Glutamatergic neuron (in vitro differentiated cells): Measurements from ENCODE around the gene MAPKBP1. TPM values are rescaled to one million over a fixed set of nuclear protein-coding genes. Genes with fewer than 3 reads are reported as not detected.

Experiments
- DNase-seq: peaks from one replicate; pipeline ENCODE4 v3.0.0; 2022
- H3K27ac Mint-ChIP-seq: one replicate; pipeline ENCODE4 v1.8.0; 2020; ENCODE audit warnings: mild to moderate bottlenecking, mixed read lengths, inconsistent platforms; ENCODE audit not compliant: unreplicated experiment
- H3K27me3 Mint-ChIP-seq: one replicate; pipeline ENCODE4 v1.8.0; 2020; ENCODE audit warnings: mild to moderate bottlenecking, moderate library complexity, mixed read lengths, inconsistent platforms; ENCODE audit not compliant: unreplicated experiment
- H3K36me3 Mint-ChIP-seq: one replicate; pipeline ENCODE4 v1.8.0; 2020; ENCODE audit warnings: mild to moderate bottlenecking, mixed read lengths, inconsistent platforms; ENCODE audit not compliant: unreplicated experiment
- H3K4me1 Mint-ChIP-seq: one replicate; pipeline ENCODE4 v1.8.0; 2020; ENCODE audit warnings: mild to moderate bottlenecking, low read depth, mixed read lengths, inconsistent platforms; ENCODE audit not compliant: unreplicated experiment
- H3K4me3 Mint-ChIP-seq: one replicate; pipeline ENCODE4 v1.8.0; 2020; ENCODE audit warnings: mild to moderate bottlenecking, mixed read lengths, inconsistent platforms; ENCODE audit not compliant: unreplicated experiment
- H3K9me3 Mint-ChIP-seq: one replicate; pipeline ENCODE4 v1.8.0; 2020; ENCODE audit warnings: mild to moderate bottlenecking, moderate library complexity, mixed read lengths, inconsistent platforms; ENCODE audit not compliant: unreplicated experiment
- CTCF ChIP-seq: fragments of 200-600 bp; sonication (generic); IDR thresholded peaks from one replicate; pipeline ENCODE4 v1.5.0; 2021; ENCODE audit not compliant: partially characterized antibody, unreplicated experiment
- total RNA-seq: library from RNA; stranded (reverse); fragmentation: NEBNext Ultra II Directional; extraction: Animal tissue kit (Norgen Biotek cat#: 25700); gene quantifications from one replicate; pipeline ENCODE4 v1.2.1, GENCODE V29; 2021; ENCODE audit not compliant: unreplicated experiment

The MAPKBP1 gene
- total RNA-seq, 1 donor from 2014 or later = 45.7 TPM

- H3K36me3 Mint-ChIP-seq = peaks cover 5% of the 10 kb centered on the region
- peaks cover 2% of the 10 kb centered on the region for H3K9me3 Mint-ChIP-seq
- H3K4me3 Mint-ChIP-seq = no peak overlapping the region
- no peak overlapping the region for H3K27ac Mint-ChIP-seq
- no peaks in the 10 kb centered on the region for H3K4me1 Mint-ChIP-seq
- no peak for TF ChIP-seq CTCF
- H3K27me3 Mint-ChIP-seq = peaks cover 6% of the 10 kb centered on the region
- DNase-seq = no peak
These were observed 95.7 kb downstream of the MAPKBP1 start for GRCh38 chr15:41869770-41870688.

GRCh38 chr15:41870689-41871081 lies 96.4 kb downstream of the MAPKBP1 start:
- H3K27me3 Mint-ChIP-seq = peaks cover 9% of the 10 kb centered on the region
- peaks cover 2% of the 10 kb centered on the region for H3K9me3 Mint-ChIP-seq
- no peak overlapping the region for H3K27ac Mint-ChIP-seq
- no peaks in the 10 kb centered on the region for H3K4me1 Mint-ChIP-seq
- H3K4me3 Mint-ChIP-seq = no peak overlapping the region
- no peak for DNase-seq
- no peak for TF ChIP-seq CTCF
- peaks cover 5% of the 10 kb centered on the region for H3K36me3 Mint-ChIP-seq

GRCh38 chr15:41871175-41871905 lies 97.1 kb downstream of the MAPKBP1 start:
- Mint-ChIP-seq H3K27ac (no peak overlapping the region), H3K4me3 (no peak overlapping the region), H3K36me3 (peaks cover 5% of the 10 kb centered on the region), H3K4me1 (no peaks in the 10 kb centered on the region), H3K9me3 (peaks cover 2% of the 10 kb centered on the region), H3K27me3 (peaks cover 10% of the 10 kb centered on the region)
- no peak for TF ChIP-seq CTCF
- no peak for DNase-seq

DNA sequence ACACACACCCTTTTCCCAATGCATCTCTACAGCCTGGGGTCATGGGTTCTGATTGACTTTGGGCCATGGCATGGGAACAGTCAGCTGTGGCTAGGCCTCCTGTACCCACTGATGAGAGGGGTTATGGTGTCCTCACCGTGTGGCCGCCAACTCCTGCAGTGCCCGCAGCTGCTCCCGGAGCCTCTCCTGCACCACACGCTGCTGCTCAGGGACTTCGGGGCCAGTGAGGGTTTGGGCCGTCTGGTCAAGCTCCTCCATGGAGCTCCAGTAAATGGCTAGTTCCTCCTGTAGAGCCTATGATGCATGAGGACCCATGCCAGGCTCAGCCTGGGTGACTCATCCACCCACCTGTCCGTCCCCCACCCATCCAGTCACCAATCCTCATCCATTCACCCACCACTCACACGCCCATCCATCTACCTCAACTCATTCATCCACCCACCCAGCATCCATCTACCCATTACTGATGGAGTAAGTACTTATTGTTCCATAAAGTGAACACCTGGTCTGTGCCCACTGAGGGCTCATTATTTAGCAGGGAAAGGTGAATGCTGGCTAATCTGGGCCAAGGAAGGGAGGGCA lies 98.0 kb downstream of the MAPKBP1 start:
- Mint-ChIP-seq H3K36me3 (peaks cover 5% of the 10 kb centered on the region), H3K4me1 (no peaks in the 10 kb centered on the region), H3K9me3 (peaks cover 2% of the 10 kb centered on the region), H3K27me3 (peaks cover 10% of the 10 kb centered on the region), H3K27ac (no peak overlapping the region), H3K4me3 (no peak overlapping the region)
- no peak for DNase-seq
- TF ChIP-seq CTCF = no peak
